SW 1271 (cell line): ENCODE data around the gene PLXDC2.

ENCODE experiments used
- DNase-seq, 2 experiments: peaks; one replicate each; lab custom pipeline; 2025; lab: John Stamatoyannopoulos, UW

PLXDC2 gene

DNA sequence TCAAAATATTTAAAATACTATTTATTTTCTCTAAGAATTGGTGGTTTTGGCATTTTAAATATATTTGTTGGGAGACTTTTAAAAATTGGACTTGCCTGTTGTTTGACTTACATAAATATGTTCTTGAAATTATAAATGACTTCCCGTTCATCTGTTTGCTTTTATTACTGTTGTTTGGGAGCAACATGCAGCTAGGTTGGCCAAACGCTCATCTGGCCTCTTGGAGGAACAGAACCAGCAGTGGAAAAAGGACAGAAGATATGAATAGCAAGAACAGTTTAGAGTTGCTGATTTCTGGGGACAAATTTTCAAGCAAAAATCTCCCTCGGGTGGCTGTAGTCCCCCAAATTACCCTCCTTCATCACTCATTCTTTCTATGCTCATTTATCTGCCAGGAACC is 41.6 kb downstream of the PLXDC2 start:
- no peak for DNase-seq

DNA sequence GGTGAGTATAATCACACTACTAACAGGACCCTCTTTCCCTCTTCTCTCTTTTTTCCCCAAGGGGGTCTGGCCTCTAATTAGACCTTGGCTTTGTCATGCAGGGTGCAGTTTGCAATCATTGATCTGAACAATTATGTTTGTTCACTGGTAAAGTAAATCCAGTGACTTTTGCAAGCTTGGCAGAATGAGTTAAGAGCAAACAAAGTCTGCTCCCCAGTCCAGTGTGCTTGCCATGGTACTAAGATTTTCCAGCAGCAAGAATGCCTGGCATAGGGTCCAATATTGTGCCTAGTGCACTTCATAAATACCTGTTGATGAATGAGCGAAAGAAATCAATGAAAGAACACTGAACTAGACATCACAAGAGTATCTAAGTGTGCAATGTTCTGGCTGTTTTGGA is 43.9 kb downstream of the PLXDC2 start:
- DNase-seq = no peak

DNA sequence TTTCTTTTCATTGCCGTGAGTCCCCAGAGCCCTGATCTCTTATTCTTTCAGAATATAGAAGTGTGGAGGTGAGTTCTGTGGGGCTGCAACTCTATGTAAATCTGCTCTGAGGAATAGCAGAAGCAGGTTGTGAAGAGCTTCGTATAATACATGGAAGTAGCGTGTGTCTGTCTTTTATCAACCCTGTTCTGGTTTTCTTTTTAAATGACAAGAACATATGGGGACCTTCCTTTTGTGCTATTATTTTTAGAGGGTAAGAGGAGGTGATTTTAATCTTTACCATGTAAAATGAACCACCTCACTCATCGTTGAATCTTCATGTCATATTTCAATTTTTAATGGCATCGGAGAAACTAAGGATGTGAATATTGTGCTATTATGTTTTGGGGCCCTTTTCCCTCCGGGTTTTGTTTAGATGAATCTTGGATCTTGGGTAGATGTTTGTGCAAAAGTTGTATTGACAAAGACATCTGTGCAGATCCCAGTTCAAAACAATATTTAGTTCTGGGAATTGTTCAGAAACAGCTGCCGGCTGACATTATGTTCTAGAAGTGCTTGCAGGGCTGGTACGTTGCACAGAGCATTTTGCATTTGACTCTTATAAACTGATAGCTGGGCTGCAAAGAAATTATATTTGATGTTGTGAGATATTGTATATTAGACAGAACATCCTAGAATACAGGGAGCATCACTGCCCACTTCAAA is 46.7 kb downstream of the PLXDC2 start:
- DNase-seq = no peak

DNA sequence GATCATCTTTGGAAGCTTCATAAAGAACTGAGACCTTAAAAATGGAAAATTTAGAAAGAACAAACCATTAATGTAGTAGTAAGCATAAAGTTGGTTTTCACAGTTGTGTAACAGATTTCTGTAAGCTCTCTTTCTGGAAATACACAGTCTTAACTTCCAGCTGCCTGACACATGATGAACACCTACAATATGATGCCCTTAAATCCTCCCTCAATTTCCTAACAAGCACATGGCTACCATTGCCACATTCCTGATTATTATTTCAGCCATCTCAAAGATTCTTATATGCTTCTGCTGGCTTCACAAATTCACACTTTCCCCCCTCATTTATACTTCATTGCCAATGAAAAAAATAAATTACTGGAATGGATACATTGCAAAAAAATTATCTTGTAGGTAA is 49.4 kb downstream of the PLXDC2 start:
- DNase-seq = no peak

DNA sequence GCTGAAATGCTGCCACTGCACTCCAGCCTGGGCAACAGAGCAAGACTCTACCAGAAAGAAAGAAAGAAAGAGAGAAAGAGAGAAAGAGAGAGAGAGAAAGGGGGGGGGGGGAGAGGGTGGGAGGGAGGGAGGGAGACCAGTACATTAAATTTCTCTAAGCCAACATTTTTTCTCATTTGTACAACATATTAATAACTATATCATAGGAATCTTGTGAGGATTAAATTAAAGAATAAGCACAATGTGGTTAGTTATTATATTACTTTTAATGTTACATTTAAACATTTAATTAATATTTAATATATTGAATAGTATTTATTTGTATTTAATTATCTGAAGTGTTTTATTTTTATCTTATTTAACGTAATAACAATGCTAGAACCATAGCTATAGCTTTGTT is 53.1 kb downstream of the PLXDC2 start:
- no peak for DNase-seq

DNA sequence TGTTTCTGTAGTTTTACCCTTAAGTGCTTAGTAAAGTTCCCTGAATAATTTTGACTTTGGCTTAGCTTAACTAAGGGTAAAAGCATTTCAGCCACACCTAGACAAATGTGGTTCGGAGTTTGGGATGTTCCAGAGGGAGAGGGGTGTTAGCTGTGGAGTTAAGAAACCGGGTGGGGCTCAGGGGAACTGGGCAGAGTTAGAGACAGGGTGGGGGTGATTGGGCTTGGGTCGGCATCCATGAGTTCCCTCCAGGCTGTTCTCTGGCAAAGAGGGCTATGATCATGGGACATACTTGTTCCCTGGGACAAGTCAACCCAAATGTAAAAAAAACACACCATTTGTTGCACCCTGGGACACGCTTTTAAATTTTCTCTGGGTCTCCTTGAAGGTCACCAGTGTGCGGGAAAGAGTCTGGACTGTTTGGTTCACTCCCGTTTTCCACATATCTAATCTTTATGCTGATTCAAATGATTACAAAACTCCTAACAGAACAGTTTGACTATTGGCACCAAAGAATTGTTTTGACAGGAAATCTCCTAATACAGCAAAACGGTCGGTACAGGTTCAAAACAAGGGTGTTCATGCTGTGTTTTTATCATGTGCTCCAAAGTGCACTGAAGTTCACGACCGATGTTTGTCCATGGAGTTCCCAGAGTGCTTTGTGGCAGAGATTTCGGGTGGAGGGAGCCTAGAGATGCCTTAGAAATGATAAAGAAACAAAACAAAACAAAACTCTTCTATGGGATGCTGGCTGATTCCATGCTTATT is 56.5 kb downstream of the PLXDC2 start:
- no peak for DNase-seq

DNA sequence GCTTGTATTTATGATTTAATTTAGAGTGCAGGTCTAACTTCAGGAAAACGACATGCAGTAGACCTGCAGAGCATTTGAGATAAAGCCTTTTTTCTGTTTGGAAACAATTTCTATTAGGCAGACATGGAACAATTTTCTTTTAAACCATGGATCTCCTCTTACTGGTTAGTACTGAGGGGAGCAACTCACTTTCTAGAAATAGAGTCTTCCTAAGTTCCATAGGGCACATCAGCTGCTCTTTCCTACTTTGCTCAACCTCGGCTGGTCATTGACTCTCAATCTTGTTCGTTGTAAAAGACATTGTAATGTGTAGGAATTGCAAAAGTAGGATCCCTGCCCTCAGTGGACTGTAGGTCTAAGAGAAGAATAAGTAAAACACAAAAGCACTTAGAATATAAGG is 58.0 kb downstream of the PLXDC2 start:
- DNase-seq = no peak

DNA sequence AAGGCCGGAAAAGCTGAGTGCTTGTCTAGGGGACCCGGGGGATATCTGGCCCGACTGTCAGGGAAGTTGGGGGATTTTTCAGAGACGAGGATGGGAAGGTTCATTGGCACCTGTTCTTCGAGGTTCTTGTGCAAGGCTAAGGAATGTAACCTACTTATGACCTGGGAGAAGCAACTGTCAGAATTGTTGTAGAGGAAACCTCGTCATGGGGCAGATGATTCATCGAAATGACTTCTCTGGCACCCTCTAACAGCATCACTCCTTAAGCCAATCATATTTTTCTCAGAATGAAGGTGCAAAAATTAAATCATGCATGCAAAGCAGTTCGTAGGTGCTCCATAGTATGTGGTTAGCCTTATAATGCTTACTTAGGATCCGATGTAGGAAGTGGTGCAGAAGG is 58.6 kb downstream of the PLXDC2 start:
- no peak for DNase-seq

DNA sequence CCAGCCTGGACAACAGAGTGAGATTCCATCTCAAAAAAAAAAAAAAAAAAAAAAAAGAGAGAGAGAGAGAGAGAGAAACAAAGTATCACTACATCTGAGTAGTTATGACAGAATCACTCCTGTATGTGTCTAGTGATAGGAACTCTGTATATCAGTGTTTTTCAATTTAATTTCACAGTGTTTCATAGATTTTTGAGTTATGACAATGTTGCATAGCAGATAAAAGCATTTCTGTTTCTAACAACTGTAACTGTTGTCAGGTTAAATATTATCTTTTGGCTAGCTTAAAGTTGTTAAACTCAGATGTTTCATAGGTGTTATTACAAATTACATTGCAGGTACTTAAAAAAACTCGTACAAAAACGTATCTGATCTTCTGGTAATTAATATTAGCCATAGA is 60.3 kb downstream of the PLXDC2 start:
- no peak for DNase-seq

DNA sequence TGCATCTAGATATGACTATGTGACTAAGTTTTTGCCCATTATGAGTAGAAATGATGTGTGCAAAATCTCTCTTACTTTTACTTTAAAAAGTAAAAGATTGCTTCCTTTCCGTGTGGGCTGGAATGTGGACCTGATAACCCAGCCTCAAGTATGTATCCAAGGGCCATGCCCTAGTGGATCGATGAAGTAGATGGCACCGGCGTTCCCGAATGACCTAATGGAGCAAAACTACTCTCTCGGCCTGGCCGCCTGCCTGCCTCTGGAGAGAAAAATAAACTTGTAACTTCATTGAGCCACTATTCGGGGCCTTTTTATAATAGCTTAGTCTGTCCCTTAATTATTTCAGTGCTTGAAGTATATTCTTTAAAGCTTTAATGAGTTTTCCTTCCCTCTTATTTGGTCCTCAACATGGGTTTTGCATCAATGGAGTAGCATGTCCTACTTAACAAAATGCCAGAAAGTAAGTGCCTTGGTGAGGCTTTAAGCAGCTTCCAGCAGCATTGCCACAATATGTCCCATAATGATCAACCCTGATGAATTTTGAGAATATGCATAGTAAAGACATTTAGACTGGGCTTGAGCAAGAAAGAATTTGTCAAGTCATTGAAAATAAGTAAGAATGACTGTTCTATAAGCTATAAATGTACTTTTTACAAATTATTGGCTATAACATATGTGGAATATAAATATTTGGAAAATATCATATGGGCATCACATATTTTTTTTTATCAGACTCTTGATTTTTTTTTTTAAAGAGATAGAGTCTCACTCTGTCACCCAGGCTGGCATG is 61.4 kb downstream of the PLXDC2 start:
- DNase-seq = no peak

DNA sequence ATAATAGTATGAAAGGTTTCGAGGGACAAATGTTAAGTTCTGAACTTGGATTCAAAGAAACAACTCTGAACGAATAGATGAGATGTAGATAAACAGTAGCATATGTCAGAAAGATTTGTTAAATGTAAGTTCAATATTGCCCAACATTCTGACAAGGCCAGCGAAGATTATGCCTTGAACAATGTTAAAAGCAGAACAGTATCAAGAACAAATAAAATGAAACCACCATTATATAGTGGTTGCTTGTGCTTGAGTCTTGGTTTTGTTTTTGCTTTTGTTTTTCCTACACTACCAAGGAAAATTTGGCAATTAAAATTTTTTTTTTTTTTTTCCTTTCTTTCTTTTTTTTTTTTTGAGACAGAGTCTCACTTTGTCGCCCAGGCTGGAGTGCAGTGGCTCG is 66.4 kb downstream of the PLXDC2 start:
- DNase-seq = no peak

DNA sequence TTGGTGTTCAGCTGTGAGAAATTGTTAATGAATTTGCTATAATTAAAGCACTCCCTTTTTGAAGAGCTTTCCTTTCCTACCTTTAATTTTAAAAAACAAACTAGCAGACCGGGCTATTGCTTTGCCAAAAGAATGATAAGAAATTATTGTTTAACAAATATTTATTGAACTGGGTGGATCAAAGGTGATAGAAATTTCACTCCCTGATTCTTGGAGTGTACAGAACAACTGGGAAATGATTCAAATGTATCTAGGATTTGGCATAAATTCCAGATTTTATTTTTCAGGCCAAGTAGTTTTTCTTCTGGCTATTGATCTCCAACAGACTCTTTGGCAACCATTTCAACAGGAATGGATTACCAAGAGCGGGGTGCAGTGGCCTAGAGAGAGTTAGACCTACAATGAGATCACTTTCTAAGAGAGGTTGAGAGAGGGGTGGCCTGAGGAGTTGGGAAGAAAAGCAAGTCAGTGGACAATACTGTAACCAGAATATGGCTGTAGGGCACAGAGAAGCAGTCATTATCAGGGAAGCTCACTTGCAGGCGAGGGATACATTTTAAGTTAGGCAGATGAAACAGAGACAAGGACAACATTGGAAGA is 71.9 kb downstream of the PLXDC2 start:
- no peak for DNase-seq

DNA sequence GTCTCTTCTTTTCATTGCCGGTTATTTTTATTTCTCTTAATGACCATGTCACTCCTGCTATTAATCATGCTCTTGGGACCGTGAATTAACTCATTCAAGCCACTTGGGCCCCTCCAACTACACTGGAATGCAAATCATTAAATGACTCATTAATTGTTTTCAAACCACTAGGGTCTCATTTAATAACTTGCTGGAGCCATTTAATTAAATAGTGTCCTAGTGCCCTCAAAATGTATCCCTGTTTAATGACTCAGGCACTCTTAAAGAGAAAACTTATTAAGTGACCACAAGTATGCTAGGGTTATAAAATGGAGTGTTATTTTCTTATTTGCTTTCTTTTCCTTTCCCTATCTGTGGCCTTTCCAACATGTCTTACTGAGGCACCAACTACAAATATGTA is 73.0 kb downstream of the PLXDC2 start:
- DNase-seq = no peak

DNA sequence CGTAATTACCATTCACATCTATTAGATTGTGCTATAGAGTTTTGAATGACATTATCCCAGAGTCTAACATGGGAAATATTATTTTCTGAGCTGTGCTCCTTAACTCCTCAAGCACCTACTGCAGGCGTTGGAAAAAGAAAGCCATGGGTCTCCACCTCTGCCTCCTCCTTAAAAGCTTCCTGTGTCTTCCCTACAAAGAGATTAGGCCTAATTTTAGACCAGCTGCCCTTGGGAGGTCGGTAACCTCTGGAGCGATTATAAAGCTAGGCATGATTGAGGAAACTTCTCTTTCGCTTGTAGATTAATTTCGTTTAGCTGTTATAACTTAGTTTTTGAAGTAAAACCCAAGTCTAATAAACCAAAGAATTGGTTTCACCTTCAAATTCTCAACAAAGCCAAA is 75.2 kb downstream of the PLXDC2 start:
- DNase-seq = no peak

DNA sequence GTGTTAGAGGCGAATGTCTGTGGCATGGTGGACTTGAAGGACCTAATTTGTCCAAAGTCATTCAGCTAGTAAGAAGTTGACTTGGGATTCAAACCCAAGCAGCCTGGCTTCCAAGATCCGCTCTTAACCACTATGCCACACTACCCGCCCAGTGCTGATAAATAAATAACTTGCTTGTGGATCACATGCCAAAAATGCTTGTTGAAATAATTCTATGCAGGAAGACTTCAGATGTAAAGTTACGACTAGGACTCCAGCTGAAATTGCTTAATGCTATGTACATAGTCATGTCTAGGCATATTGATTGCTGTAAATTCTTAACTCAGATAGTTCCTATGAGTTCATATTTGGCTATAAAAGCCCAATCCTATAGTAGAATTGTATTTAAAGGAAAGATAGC is 76.0 kb downstream of the PLXDC2 start:
- no peak for DNase-seq

DNA sequence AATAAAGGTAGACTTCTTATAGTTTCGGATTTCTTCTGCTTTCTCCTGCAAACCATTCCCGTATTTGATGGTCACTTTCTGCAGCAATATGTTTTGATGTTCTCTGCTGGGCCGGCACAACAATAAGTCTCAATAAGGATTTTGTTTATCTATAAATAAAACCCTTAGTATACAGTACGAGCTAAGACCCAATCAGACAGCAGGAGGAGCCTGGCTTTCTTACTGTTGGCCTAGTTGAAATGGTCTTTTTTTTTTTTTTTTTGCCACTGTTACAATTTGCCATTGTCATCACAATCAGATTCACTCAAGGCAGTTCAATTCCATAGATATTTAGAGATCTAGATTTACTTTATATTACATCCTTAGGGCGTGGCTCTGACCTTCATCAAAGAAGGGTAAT is 76.4 kb downstream of the PLXDC2 start:
- DNase-seq = no peak

DNA sequence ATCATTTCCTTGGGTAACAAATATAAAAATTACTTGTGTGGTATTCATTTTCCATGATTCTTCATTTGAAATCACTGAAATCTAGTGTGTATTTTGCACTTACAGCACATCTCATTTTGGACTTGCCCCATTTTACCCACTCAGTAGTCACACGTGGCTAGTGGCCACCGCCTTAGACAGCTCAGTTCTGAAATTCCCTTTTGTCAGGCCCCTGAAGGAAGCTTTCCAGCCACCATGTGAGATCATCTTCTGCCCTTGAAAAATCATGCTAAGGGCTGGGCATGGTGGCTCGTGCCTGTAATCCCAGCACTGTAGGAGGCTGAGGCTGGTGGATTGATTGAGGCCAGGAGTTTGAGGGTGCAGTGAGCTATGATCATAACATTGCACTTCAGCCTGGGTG is 79.3 kb downstream of the PLXDC2 start:
- DNase-seq = no peak

DNA sequence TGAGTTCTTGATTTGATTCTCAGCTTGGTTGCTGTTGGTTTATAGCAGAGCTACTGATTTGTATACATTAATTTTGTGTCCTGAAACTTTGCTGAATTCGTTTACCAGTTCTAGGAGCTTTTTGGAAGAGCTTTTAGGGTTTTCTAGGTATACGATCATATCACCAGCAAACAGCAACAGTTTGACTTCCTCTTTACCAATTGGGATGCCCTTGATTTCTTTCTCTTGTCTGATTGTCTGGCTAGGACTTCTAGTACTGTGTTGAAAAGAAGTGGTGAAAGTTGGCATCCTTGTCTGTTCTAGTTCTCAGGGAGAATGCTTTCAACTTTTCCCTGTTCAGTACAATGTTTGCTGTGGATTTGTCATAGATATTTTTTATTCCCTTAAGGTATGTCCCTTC is 86.2 kb downstream of the PLXDC2 start:
- no peak for DNase-seq

DNA sequence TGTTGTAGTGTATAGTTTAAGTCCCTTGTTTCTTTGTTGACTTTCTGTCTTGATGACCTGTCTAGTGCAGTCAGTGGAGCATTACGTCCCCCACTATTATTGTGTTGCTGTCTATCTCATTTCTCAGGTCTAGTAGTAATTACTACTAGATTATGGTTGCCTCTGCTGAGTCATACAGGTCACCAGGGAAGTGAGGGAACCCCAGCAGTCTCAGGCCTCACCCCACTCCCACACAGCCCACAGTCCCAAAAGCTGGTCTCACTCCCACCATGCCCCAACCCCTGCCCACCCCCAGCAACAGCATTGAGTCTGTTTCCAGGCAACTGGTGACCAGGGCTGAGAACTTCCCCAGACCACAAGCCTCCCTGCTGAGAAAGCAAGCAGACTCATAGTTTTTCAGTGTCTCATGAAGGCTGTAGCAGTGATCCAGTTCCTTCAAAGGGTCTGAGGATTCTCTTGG is 88.0 kb downstream of the PLXDC2 start:
- DNase-seq = no peak

DNA sequence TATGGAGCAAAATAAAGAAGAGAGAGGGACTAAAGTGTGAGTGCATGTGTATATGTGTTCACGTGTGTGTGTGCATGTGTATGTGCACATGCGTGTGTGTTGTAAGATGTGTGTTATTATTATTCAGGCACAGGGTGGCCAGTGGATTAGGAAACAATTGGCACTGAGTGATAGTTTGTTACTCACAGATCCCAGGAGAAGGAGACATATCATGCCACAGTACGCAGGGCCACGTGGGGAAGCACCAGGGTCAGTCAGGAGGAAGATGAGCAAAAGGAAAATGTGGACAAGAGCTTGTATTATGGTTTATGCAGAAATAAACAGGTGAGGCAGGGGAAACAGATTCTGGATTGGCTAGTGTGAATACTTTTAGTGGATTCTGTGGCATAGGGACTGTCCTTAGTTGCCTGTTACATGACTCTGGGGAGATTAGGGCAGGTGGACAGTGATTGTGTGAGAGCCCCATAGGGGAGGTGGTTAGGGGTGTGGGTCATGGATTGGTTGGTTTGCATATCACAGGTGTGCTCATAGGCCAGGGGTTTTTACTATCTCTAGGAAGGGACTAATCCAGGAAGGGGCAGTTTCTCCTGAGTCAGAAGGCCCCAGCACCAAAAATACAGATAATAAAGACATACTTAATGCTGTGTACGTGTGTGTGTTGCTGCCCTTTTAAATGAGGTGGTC is 90.0 kb downstream of the PLXDC2 start:
- DNase-seq = no peak

DNA sequence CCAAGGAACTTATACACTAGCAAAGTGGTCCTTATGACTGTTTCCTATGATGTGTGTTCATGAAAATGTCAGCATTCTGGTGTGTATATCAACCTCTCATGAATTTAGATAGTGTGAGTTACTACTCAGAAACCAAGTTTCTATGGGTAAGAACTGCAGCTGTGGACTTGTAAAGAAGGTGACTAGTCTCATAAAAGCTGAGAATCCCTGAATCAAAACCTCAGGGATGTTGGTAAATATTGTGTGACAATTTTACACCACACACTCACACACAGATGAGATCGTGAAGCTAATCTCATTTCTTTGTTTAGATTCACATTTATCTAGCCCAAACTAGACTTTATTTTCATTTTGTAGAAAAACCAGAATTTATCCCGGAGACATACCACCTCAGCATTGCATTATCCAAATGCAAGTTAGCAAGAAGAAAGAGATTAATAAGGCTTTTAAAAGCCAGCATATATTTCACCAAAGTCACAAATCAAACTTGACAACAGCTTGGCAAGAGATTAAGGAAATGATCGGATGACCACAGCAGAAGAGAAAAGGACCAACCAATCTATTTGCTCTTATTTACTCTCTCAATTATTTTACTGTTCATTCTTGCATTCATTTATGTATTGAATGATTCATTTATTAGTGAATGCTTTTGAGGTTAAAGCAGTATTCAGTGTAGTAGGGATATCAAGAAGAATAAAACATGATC is 92.9 kb downstream of the PLXDC2 start:
- no peak for DNase-seq
